GM19324 (cell line): ENCODE data around the gene OR6B2.
"Not testable (repeated sequence)": the region's sequence is repeated elsewhere in the genome, so short reads cannot be mapped to it uniquely, and the experiment has no call there.

Source experiments
- ATAC-seq: cut with Tn5 transposase; IDR thresholded peaks from one replicate; pipeline ENCODE4 v1.9.1; 2021; ENCODE audit warnings: mild to moderate bottlenecking, moderate library complexity; ENCODE audit not compliant: unreplicated experiment, low FRiP score

OR6B2 gene

DNA sequence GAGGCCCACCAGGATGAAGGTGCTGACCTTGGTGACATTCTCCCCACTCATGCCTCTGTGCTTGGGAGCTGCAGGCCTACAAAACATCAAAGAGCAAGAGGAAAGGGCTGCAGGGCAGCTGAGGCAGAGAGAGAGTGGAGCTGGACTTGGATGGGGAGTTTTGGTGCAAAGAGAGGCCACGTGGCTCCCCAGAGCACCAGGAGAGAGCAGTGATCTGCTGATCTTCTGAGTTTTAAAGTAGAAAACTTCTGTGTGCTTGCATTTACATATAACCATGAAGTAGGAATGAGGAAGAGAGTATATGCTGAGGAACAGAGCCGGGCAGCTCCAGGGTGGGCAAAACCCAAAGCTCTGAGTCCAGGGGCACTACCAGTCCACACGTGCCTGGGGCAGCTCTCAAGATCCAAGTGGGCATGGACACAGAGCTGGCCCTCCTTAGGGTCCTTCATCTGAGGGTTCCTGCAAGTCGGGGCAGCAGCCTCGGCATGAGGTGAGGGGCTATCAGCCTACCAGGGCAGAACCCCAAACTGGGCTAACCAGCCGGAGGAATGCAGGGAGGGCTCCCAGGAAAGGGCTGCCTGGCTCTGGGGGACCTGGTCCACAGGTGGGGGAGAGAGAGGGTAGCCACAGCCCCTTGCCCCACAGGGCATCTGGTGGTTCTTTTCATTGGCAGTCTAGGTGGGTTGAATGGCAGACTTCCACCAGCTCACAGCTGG lies at the start of gene OR6B2:
TSS of gene OR6B2 (minus strand) at position 51 of the 716 bp plus-strand sequence. CDS start at position 51, 0 bp downstream.
- no peak for ATAC-seq

GRCh38 chr2:240078631-240079030 lies 48.4 kb upstream of the OR6B2 start:
- no peak for ATAC-seq

DNA sequence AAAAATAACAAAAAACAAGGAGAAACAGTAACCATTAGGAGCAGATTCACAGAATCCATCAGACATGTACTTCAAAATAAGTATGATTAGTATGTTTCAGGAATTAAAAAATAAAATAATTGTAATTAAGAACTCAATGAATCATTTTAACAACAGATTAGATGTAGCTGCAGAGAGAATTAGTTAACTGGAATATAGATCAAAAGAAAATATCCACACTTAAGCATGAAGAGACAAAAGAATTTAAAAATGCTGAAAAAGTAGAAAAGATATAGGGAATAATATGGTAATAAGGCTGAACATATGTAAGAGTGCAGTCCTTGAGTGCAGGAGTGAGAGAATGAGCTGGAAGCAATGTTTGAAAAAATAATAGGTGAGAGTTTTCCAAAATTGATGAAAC lies 47.2 kb upstream of the OR6B2 start:
- ATAC-seq: no peak

- ATAC-seq: no peak
Observed at GRCh38 chr2:240074545-240074944, 44.3 kb upstream of the OR6B2 start.

GRCh38 chr2:240070907-240071306 lies 40.7 kb upstream of the OR6B2 start:
- no peak for ATAC-seq

DNA sequence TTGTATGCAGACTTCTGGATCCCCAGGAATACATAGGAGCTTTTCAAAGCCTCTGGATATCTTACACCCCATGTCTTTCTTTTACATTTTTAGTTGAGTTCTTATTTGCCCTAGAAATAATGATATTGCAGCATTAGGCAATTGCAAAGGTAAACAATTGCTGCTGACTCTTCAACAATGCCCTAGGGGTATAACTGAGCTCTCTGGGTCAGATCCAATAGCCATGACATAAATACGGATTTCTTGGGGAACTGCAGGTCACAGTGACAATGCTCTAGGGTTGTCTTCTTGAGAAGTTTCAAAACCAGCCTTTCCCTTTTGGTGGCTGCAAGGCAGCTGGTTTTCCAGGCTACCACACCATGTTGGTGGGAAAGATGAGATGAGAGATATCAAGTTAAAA lies 39.6 kb upstream of the OR6B2 start:
- ATAC-seq: no peak

GRCh38 chr2:240068193-240068592 lies 38.0 kb upstream of the OR6B2 start:
- ATAC-seq: no peak

DNA sequence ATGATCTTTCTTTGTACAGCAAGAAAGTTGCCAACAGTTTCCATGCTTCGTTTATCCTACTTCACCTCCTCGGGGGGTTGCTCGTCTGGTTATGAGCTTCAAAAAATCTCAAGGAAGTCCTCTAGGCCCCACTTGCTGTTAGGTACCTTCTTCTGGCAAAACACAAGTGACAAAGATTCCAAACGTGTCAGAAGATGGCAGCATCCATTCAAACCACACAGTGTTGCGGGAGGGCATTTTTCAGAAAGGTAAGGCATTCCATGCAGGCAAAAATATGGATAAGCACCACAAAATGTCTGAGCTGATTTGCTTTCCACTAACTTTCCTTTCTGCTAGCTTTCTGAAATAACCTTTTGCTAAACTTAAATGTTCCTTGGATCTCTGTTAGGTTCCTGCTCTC lies 36.3 kb upstream of the OR6B2 start:
- no peak for ATAC-seq

DNA sequence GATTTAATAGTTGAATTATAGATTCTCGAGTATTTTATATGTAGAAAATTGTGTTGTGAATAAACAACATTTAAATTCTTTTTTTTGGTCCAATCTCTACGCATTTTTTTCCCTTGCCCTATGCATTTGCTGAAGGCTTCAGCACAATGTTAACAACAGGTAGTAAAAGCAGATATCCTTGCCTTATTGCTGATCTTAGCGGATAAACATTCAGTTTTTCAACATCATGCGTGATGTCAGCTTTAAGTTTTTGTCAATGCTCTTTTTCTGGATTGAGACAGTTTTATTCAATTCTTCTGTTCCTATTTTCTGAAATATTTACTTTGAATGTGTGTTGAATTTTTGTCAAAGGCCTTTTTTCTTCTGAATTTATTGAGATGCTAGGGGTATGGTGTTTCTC lies 34.7 kb upstream of the OR6B2 start:
- ATAC-seq: no peak

DNA sequence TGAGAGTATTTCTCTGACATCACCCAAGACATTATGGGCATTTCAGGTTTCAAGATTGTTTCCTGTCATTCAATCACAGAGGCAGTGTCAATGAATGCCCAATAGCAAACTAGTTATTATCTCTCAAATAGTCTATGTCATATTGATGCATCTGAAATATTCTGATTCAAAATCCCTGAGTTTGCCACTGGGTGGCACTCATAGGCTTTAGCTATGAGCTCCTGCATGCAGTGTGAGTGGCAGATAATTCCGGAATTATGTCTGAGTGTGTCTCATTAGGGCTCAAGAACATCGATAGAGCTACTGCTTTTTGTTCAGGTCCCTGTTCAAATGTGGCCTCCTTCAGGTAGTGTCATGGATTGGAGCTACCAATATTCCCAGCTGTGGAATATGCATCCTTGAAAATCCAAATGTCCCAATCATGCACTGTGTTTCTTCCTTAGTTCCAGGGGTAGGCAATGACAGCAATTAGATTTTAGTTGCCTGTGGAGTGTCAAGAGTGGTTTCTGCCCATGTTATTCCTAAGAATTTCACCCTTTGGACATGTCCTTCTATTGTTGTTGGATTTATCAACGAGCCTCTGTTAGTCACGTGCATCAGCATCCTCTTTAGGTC lies 30.9 kb upstream of the OR6B2 start:
- no peak for ATAC-seq

DNA sequence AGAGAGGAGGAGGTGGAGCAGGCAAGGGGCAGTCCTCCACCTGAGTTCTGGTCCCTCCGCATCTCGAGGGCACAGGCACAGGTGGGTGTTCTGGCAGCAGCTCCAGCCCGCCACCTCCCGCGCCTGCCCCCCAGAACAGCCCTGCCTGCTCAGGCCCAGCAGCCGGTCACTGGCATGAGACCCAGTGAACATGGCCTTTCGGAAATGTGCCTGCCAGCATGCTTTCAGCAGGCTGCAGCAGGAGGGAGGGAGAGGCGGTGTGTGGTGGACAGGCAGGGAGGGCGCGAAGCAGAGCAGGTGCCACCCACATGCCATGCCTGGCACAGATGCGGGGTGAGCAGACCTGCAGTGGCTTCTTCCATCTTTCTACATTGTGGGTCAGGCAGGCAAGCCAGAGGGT lies 26.4 kb upstream of the OR6B2 start:
- no peak for ATAC-seq

DNA sequence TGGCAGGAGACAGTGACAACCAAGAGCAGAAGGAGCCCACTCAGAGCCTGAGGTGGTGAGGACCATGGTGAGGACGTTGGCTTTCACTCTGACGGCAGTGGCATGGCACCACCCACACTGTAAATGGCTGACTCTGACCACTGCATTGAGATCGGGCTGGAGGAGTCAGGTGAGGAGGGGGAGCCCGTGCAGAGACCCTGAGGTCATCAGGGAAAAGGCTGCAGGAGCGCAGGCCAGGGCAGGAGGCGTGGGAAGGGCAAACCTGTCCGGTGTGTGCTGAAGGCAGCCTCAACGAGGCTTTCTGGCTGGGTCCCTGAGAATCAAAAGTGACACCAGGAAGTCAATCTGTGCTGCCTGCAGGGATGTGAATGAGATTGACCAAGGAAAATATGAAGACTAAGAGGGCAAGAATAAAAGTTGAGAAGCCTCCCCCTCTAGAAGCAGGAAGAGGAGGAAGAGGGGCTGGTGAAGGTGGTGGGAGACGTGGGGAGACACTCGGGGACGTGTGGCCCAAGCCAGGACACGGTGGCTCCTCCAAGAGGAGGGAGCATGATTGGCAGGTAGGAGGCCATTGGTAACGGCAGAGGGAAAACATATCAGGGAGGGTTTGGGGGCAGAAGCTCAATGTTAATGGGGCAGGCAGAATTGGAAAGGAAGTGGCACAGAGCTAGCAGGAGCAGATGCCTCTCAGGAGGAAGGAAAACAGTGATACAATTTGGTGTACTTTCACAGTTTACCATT lies 25.1 kb upstream of the OR6B2 start:
- ATAC-seq: no peak

DNA sequence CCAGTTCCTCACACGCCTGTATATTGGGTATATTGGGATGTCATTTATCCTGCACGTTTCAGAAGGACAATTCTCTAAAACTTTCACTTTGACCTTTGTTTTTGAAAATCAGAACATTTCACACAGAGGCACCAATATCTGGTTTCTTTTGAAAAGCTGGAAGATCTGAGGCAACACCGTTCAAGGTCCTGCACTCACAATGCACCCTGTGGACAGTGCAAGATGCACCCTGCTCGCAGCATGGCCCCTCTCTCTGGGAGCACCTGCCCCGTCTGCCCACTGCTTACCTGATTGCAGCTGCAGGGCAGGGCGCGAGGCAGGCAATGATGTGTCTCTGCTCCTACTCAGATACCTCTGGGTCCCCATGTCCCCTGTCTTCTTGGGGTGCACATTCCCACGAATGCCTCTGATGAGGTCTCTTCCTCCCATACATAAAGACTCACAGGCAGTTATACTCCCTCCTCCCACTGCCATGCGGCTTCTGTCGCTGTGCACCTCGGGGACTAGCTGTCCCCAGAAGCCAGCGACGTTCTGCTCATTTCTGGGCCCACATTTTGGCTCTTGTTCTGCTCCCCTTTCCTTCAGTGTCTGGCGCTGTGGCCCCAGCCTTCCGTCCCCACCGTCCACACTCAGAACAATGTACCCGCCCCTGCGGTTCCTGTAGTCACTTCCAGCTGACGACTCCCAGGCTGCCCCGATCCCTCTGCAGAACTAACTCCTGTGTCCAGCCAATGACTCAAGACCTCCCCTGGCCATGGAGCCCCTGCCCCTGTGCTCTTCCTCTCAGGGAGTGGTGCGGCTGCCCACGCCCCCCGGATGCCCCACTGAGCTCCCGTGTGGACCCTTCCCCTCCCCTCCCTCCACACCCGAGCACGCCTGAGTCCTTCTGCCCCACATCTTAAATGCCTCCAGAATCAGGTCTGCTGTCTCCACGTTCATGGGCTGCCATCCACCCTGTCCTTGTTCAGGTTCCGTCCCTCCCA lies 23.2 kb upstream of the OR6B2 start, which contains the start of gene OR6B3:
TSS of gene OR6B3 (minus strand) at position 349 of the 983 bp plus-strand sequence.
- ATAC-seq: no peak

GRCh38 chr2:240052524-240052923 lies 22.3 kb upstream of the OR6B2 start:
- ATAC-seq: no peak

DNA sequence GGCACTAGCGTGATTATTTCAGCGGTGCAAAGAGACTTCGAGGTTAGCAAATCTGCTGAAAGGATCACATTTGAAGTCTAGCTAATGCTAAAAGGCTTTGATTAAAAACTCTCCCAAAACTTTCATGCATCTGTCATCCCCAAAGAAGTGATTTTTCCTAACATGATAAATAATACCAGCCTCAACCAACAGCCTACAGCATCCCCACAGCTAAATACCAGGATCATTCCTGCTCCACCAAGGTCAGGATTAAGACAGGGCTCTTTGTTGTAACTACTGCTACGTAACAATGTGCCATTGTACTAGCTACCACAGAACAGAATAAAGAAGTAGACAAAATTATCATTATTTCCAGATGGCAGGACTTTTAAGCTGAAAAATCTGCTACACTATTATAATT lies 21.5 kb upstream of the OR6B2 start:
- ATAC-seq: no peak

DNA sequence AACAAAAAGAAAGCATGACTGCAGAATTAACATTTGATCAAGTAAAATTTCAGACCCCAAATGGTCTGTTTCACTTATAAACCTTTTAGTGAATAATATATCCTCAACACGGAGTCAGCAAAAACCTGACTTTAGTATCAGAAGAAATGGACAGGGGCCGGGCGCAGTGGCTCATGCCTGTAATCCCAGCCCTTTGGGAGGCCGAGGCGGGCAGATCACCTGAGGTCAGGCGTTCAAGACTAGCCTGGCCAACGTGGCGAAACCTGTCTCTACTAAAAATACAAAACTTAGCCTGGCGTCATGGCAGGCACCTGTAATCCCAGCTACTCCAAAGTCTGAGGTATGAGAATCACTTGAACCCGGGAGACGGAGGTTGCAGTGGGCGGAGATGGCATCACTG lies 20.0 kb upstream of the OR6B2 start:
- no peak for ATAC-seq

DNA sequence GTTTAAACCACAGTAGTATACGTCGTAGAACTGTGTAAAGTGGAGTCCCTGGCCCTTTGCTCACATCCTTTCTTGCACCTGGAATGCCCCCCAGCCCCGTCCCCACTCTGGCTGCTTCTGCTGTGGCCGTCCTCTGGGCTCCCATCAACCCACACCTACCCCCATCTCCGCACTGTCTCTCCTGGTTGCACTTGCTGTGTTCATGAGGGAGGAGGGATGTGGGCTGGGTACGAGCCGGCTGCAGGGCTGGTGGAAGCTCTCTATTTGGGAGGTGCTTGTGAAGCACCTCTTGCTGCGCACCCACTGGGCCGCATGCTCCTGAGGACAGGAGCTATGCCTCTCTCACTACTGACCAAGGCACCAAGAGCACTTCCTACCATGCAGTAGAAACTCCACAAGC lies 18.0 kb upstream of the OR6B2 start:
- no peak for ATAC-seq

- ATAC-seq: no peak
Observed at GRCh38 chr2:240045098-240045497, 14.9 kb upstream of the OR6B2 start.

- ATAC-seq: not testable (repeated sequence)
Observed at GRCh38 chr2:240044096-240044495, 13.9 kb upstream of the OR6B2 start.

GRCh38 chr2:240043279-240043989 lies 13.2 kb upstream of the OR6B2 start:
- no peak for ATAC-seq
